ENCODE data around the gene SPART. TPM values are rescaled to one million over a fixed set of nuclear protein-coding genes. Genes with fewer than 3 reads are reported as not detected.

SPART gene
- total and polyA plus RNA-seq, 9 of the 15 experiments (the other 6 are each of a cell fraction or from before 2014, with no cell fraction given) = 18.7 to 79.0 (median 41.0) TPM

DNA sequence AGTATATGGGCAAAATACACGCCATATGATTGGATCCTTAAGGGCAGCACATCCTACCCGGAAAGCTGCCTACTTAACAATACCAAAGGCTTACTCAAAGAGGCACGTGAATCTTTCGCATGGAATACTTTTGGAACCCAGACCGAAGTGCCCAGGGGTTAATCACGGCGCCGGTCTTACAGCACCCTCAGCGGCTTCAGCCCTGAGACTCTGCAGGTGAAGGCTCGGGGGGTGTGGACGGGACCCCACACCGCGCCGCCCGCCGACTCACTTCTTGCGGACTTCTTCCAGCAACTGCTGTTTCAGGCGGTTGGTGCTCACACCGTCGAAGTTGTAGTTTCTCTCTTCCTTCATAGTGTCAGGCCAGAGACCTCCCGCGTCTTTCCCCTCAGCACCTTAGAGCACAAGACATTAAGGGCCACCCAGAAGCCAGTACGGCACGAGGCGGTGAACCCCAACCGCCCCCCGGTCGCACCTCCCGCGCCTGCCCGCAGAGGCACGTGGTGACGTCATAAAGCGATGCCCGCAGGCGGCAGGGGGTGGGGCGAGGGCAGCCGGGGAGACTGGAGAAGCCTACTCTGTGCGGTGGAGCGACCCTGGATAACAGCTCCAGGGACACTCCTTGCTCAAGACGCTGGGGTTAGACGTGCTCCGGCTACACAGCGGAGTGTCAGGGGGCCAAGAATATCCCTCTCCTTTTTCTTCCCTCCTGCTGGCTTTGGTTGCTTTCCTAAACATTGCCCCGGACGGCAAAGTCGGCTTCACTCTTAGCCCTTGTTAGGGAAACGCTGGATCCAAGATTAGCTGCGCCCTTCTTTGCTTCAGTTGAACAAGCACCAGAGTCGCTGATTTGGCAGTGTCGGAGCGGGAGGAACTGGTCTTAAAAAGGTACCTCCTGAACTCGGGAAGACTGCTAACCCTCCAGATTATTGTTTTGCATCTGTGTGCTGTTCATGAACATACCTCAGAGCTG, 48.5 kb downstream of the SPART start, which contains the start of gene CCDC169 (continued):
- TF ChIP-seq AFF1 (IDR thresholded peaks at IDR 0.05; ENCODE audit: low read depth in 1 of 2, partially characterized antibody in 2 of 2) (no peak), RBBP5 (IDR thresholded peaks at IDR 0.05; ENCODE audit: borderline replicate concordance, insufficient read depth, low read length, poor library complexity, severe bottlenecking) (peak; percentile 78), MNT (conservative IDR thresholded peaks at IDR 0.05) (peak; percentile 61 to 84), TAL1 (IDR thresholded peaks at IDR 0.05) (no peak), ELK3 (CRISPR knock-in tag; IDR thresholded peaks at IDR 0.05) (no peak), NFYB (IDR thresholded peaks at IDR 0.05; ENCODE audit: extremely low read depth, insufficient read length) (no peak), CSDE1 (IDR thresholded peaks at IDR 0.05) (no peak), ZNF431 (CRISPR knock-in tag; IDR thresholded peaks at IDR 0.05) (no peak), POLR2B (IDR thresholded peaks at IDR 0.05; ENCODE audit: low read depth, partially characterized antibody) (peak; percentile 65), ZNF699 (CRISPR knock-in tag; IDR thresholded peaks at IDR 0.05; ENCODE audit: insufficient replicate concordance) (no peak), ZSCAN29 (IDR thresholded peaks at IDR 0.05) (no peak), RBM14 (IDR thresholded peaks at IDR 0.05; ENCODE audit: borderline replicate concordance, insufficient read depth, low read depth, low read length) (no peak), MYBL2 (IDR thresholded peaks at IDR 0.05; ENCODE audit: low read depth) (no peak), MYBL2 (CRISPR knock-in tag; IDR thresholded peaks at IDR 0.05; ENCODE audit: borderline replicate concordance) (no peak), SUPT5H (IDR thresholded peaks at IDR 0.05) (peak; percentile 78), KLF10 (CRISPR knock-in tag; IDR thresholded peaks at IDR 0.05) (no peak)
- TF ChIP-seq, protein P1, sequence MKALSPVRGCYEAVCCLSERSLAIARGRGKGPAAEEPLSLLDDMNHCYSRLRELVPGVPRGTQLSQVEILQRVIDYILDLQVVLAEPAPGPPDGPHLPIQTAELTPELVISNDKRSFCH (CRISPR knock-in tag; IDR thresholded peaks at IDR 0.05) = no peak
- TF ChIP-seq, protein P1 (tag; IDR thresholded peaks at IDR 0.05) = no peak

All from K562 (cell line).